ENCODE data around the gene GAS2L1.
A peak's percentile ranks its signal among the peaks of the same experiment; 100 is the strongest.

Gene GAS2L1

DNA sequence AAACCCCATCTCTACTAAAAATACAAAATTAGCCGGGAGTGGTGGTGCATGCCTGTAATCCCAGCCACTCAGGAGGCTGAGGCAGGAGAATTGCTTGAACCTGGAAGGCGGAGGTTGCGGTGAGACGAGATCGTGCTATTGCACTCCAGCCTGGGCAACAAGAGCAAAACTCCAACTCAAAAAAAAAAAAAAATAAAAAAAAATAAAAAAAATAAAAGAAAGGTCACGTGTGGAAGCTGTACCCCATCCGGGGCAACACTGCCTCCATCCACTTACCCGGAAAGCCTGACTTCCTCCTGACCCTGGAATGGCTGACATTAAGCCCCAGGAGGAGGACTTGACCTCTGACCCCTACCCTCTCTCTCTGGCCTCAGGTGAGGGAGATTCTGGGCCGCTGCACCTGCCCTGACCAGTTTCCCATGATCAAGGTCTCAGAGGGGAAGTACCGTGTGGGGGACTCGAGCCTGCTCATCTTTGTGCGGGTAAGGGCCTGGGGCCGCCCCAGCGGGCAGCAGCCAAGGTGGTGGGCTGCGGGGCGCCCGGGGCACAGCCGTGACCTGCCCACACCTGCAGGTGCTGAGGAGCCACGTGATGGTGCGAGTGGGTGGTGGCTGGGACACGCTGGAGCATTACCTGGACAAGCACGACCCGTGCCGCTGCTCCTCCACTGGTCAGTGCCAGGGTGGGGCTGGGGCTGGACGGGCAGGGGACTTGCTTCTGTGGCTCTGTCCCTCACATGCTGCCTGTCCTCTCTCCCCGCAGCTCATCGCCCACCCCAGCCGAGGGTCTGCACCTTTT is 3.8 kb downstream of the GAS2L1 start:
- DNase-seq: no peak

DNA sequence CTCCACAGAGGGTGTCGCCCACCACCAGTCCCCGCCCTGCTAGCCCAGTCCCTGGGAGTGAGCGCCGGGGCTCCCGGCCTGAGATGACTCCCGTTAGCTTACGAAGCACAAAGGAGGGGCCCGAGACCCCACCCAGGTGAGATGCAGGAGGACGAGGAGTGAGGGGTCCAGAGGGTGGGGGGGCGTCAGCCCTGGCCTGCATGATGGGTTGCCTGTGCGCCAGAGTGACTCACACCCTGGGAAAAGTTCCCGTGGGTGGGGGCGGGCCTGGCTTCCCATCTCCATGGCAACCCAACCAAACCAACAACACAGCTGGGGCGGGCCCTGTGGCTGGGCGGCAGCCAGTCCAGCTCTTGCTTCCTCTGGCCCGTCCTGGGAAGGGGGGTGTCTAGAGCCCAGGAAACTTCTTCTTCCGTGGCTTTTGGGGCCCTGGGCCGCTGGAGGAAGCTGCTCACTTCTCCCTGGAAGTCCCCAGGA is 4.5 kb downstream of the GAS2L1 start:
- peak; percentile 98 for DNase-seq

DNA sequence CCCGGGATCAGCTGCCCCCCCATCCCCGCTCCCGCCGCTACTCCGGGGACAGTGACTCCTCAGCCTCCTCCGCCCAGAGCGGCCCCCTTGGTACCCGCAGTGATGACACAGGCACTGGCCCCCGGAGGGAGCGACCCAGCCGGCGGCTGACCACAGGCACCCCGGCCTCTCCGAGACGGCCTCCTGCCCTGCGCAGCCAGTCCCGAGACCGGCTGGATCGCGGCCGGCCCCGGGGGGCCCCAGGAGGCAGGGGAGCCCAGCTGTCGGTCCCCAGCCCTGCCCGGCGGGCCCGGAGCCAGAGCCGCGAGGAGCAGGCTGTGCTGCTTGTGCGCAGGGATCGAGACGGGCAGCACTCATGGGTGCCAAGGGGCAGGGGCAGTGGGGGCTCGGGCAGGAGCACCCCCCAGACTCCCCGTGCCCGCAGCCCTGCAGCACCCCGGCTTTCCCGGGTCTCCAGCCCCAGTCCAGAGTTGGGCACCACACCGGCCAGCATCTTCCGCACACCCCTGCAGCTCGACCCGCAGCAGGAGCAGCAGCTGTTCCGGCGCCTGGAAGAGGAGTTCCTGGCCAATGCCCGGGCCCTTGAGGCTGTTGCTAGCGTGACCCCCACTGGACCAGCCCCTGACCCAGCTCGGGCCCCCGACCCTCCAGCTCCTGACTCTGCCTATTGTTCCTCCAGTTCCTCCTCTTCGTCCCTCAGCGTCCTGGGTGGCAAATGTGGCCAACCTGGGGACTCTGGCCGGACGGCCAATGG is 5.2 kb downstream of the GAS2L1 start:
- no peak for DNase-seq

DNA sequence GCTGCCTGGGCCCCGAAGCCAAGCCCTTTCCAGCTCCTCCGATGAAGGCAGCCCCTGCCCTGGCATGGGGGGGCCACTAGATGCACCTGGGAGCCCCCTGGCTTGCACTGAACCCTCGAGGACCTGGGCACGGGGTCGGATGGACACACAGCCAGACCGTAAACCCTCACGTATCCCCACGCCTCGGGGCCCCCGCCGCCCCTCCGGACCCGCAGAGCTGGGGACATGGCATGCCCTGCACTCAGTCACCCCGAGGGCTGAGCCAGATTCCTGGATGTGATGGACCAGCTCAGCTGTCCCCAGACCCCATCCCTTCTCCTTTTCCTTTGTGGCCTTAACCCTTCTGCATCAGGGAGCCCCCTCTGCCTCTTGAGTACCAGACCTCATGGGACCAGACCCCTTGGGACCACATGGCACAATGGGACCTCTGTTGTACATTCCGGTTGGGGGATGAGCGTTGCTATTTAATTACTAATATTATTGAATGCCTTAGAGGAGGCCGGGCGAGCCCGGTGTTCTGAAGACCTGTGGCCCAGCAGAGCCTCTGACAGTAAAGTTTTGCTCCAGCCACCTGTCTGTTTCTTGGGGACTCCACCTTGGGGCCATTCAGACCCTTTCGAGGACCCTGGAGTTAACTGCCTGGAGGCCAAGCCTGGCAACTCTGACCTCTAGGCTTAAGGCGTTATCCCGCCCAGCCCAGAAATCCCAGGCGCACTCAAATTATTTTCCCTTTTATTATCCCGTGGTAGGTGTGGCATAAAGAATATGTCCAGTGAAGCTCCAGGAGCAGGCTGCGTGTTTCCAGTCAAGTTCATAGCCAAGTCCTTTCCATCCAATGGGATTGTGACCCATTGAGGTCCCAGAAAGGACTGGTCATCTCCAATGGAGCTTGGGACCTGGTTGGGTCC is 6.0 kb downstream of the GAS2L1 start:
- no peak for DNase-seq

GRCh38 chr22:29313126-29313575 is 6.7 kb downstream of the GAS2L1 start:
- peak; percentile 58 for DNase-seq

GRCh38 chr22:29313576-29314466 is 7.4 kb downstream of the GAS2L1 start:
- DNase-seq: no peak

GRCh38 chr22:29314537-29315285 is 8.3 kb downstream of the GAS2L1 start:
- DNase-seq: peak; percentile 21

- no peak for DNase-seq
These were observed 9.1 kb downstream of the GAS2L1 start, which contains the start of gene RASL10A for GRCh38 chr22:29315286-29316140. TSS of gene RASL10A (minus strand) at chr22:29315697. CDS start at chr22:29315246, 451 bp downstream.

DNA sequence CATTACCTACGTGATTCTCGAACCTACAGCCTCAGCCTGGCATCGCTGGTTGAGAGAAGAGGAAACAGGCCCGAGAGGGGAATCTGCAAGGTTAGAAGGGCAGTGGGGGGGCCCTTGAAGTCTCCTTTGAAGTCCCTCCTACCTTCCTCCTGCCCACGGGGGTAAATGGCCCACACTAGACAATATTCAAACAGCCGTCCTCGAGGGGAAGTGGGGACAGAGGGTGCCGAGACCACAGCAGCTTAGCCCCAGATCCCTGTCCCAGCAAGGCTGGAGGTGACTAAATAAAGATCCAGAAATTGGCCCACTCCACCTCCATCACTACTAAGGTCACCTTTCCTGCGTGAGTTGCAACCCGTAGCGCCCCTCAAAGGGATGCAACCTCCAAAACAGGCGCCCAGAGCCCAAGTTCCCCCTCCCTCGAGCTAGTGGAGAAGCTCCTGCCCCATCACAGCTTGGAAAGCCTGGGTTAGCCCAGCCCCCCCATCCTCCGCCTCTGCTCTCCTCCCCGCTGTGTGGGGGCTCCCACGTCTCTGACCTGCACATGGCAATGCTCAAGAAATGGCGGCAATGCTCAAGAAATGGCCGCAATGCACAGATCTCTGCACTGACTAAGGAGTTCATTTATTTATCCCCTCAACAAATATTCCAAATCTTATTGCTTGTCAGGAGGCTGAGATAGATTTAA is 9.8 kb downstream of the GAS2L1 start:
- DNase-seq: no peak

DNA sequence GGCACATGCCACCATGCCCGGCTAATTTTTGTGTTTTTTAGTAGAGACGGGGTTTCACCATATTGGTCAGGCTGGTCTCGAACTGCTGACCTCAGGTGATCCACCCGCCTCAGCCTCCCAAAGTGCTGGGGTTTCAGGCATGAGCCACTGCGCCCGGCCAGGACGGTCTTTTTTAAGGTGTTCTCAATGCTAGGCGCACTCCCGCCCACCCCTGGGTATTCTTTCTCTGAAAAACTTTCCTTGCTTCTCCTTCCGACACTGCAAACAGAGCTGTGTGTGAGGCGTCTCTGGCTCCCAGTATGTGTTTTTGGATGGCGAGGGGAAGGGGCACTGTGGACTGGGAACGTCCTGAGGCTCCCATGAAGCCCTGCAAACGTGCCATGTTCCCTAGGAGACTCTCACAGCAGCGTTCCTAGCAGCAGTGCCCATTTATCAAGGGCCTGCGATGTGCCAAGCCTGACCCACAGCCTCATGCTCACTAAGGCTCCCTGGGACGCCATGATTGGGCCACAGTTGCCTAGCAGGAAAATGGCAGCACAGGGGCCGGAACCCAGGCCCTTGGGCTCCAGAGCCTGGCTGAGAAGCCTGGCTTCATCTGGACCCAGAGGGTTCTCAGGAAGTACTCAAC is 11.5 kb downstream of the GAS2L1 start:
- DNase-seq: no peak

DNA sequence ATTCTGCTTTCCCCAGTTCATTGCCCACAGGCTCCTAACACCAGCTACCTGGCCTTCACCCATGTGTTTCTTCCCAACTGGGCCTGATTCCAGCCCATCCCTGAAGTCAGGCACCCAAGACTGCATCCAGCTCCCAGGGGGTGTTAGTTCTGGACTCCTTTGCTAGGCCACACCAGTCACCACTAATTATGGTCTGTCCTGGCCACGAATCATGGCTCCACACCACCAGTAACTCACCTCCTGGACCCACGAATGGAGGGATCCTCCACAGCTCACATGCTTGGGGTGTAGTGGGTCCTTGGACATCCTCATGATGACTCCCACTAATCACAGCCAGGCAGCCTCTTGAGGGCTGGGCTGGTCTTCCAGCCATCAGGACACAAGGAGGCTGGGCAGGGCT is 12.6 kb downstream of the GAS2L1 start:
- no peak for DNase-seq

DNA sequence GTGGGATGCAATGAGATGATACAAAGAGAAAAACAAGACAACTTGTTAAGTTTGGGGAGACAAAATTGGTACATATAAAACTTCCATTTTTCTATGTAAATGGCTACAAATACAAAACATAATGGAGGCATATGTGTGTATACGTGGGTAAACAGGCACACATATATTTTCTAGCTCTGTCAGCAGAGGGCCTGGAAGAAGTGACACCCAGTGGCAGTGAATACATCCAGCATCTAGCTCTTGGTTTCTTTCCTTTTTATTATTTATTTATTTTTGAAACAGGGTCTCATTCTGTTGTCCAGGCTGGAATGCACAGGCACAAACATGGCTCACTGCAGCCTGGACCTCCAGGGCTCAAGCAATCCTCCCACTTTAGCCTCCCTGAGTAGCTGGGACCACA is 14.1 kb downstream of the GAS2L1 start:
- no peak for DNase-seq

- no peak for DNase-seq
These were observed 17.2 kb downstream of the GAS2L1 start for GRCh38 chr22:29323641-29324040.

DNA sequence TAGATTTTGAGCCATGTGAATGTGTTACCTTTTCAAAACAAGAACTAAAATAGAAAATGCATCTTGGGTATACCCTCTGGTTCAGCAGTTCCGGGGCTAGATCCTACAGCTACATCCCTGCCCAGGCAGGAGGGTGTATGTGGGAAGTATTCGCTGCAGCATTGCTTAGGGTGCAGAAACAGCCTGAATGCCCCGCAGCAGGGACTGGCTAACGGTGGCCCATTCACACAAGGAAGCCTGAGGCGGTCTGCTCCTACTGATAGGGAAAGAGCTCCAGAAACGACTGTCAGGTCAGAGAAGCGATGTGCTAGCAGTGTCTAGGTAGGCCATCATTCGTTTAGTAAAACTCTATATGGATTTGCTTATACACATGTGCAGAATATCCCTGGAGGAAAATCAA is 18.9 kb downstream of the GAS2L1 start:
- DNase-seq: no peak

DNA sequence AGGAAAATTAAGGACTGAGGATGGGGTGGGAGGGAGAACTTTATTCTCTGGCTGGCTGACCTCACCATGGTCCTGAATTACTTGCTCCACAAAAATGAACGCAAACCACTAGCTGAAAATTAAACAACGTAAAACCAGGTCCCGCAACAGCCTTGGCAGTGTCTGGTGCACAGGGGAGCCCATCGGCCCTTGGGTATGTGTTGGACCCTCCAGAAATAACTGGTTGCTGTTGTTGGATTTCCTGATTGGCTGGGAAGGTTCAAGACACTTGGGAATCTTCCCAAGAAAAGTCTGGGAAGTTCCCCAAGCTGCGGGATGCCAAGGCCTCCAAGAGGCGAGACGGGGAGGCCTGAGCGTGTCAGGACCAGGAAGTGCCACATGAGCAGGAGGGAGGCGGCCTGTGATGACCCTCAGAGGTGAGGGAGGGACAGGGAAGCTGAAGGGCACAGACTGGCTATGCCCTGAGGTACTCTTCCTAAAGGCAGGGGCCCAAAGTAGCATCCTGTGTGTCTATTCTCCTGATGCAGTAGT is 19.4 kb downstream of the GAS2L1 start:
- no peak for DNase-seq

GRCh38 chr22:29326481-29326880 is 20.0 kb downstream of the GAS2L1 start:
- no peak for DNase-seq

- no peak for DNase-seq
These were observed 20.8 kb downstream of the GAS2L1 start for GRCh38 chr22:29327089-29327764.

- DNase-seq: no peak
These were observed 21.6 kb downstream of the GAS2L1 start for GRCh38 chr22:29328055-29328454.
